Activated CD4-positive, alpha-beta T cell treated with anti-CD3 and anti-CD28 coated beads, Interleukin-10, Interleukin-2, amounts not matched to agents 100 ng/mL and 50 ng/mL, durations not matched to agents 16 hours and 8 hours (primary cell): ENCODE data around the gene CLEC17A.
"Not testable (repeated sequence)": the region's sequence is repeated elsewhere in the genome, so short reads cannot be mapped to it uniquely, and the experiment has no call there.

ENCODE experiments used
- DNase-seq: peaks from one replicate; pipeline ENCODE4 v3.0.0-alpha.2; 2020

Gene CLEC17A

DNA sequence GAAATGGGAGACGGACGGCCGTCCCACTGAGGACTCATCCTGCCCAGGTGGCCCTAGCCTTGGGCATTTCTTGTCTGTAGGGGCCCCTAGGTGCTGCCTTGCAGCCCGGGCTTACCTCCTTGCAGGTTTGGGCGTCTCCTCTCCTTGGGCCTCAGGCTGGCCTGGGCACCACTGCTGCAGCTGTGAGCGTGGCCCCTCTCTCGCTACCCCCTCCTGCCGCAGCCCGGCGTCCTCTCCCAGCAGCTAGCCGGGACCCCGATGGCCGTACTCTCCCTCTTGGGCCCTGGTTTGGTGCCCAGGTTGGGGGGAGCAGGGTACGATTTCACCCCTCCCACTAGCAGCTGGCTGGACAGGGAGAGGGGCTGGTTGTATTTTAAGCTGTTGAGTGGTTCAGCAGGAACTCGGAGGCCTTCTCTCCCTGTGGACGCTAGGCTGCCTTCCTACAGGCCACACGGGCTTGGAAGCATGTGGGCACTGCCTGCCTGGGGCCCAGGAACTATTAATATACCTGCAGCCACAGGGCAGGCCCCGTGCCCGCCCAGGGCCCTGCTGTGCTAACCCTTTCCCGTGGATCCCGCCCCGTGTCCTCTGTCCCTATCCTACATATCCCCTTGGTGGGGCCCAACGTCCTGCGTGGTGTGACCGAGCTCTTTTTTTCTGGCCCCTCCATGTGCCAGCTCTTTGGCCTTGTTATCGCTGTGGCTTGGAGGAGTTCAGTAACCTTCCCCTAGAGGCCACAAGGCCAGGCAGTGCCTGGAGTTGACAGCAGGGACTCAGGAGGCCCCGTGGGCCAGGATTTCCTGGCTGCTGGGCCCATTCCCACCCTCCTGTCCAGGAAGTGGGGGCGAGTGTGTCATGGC, 22.7 kb upstream of the CLEC17A start:
- DNase-seq: no peak

GRCh38 chr19:14560776-14561108, 22.1 kb upstream of the CLEC17A start:
- no peak for DNase-seq

DNA sequence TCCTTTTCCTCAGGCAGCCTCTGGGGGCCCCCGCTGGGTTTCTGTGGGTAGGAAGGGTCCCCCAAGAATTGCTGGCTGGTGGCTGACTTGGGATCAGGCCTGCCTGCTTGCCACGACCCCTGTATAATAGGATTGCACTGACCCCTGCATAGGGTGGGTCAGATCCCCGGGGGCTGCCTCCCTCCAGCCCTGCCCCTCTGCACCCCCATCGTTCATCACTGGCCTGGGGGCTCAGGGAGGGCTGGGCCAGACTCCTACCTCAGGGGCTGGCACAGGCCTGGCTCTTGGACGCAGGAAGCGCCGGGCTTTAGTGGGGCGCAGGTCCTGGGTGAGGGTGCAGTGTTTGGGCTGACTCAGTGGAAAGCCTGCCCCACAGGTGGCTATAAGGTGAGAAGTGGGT, 21.6 kb upstream of the CLEC17A start:
- no peak for DNase-seq

DNA sequence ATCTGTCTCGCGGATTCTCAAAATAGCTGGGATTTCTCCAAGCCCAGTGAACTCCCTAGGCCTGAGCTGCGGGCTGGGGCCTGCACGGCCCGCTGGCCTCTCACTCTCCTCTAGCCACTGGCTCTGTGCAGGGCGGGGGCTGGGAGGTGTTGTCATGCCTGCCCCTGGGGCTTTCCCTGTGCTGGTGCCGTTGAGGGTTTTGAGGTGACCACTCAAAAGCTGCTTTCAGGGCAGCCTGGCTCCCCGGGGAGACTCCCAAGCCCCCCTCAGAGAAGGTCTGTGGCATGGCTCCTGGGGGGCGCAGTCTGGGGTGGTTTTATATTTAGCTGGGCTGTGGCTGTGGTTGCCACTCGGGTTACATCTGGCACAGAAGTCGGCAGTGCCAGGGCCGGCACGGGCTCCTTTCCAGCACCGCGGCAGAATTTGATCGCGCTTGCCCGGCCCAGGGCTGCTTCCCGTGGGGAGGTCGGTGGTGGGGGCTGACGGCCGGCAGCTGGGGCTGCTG, 21.0 kb upstream of the CLEC17A start:
- DNase-seq: no peak

DNA sequence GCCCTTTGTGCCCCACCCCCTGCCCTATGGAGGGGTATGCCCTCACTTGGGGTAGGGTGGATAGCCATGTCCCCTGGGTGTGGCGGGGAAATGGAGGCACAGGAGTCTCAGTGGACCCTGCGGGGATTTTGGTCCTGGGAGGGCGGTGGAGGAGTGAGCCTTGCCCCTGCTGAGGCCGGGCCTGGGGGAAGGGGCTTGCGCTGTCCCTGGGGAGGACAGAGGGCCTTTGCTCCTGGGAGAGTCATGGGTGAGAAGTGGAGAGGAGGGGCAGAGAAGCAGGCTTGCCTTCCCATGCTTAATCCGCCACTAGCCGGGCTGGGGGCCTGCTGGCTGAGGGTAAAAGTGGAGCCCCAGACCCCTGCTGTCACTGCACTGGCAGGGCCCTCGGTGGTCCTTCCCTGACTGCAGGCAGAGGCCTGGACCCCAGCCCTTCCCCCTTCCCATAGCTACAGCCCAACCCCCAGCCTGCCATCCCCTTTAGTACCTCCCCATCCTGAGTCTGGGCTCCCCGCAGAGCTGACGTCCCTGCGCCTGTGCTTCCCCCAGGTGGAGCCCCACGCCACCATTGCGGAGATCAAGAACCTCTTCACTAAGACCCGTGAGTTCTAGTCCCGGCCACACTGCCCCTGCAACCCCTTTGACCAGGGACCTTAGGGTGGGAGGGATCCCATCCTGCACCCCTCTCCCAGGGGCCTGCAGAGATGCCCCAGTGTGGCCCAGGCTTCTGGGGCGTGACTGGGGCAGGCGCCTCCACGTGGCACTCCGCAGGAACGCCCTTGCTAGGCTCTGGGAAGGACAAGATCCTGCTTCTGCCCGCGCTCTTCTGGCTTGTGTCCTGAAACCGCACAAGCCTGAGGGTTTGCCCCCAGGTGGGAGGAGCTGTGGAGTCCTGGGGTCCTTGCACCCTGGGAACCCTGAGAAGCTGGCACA, 20.0 kb upstream of the CLEC17A start:
- DNase-seq: no peak

GRCh38 chr19:14563590-14563926, 19.3 kb upstream of the CLEC17A start:
- no peak for DNase-seq

- DNase-seq: peak; percentile 77
Observed at GRCh38 chr19:14563989-14564651, 18.8 kb upstream of the CLEC17A start.

DNA sequence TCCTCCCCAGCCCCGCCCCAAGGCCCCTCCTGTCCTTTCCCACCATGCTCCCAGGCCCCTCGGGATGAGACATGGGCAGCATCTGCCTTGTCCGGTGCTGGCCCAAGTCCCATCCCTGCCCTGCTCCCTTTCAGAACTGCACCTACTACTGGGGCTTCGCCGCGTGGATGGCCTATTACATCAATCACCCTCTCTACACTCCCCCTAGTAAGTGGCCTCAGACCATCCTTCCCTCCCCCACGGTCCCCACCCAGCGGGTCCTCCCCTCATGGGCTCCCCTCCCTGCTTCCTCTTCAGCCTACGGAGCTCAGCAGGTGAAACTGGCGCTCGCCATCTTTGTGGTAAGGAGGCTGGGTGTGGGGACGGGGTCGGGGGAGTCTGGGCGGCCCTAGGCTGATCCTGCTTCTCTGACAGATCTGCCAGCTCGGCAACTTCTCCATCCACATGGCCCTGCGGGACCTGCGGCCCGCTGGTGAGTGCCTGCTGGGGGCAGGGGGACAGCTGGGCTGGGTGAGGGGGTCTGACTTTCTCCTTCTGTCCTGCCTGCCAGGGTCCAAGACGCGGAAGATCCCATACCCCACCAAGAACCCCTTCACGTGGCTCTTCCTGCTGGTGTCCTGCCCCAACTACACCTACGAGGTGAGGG, 18.1 kb upstream of the CLEC17A start:
- DNase-seq: not testable (repeated sequence)

- no peak for DNase-seq
Observed at GRCh38 chr19:14565298-14565679, 17.6 kb upstream of the CLEC17A start.

DNA sequence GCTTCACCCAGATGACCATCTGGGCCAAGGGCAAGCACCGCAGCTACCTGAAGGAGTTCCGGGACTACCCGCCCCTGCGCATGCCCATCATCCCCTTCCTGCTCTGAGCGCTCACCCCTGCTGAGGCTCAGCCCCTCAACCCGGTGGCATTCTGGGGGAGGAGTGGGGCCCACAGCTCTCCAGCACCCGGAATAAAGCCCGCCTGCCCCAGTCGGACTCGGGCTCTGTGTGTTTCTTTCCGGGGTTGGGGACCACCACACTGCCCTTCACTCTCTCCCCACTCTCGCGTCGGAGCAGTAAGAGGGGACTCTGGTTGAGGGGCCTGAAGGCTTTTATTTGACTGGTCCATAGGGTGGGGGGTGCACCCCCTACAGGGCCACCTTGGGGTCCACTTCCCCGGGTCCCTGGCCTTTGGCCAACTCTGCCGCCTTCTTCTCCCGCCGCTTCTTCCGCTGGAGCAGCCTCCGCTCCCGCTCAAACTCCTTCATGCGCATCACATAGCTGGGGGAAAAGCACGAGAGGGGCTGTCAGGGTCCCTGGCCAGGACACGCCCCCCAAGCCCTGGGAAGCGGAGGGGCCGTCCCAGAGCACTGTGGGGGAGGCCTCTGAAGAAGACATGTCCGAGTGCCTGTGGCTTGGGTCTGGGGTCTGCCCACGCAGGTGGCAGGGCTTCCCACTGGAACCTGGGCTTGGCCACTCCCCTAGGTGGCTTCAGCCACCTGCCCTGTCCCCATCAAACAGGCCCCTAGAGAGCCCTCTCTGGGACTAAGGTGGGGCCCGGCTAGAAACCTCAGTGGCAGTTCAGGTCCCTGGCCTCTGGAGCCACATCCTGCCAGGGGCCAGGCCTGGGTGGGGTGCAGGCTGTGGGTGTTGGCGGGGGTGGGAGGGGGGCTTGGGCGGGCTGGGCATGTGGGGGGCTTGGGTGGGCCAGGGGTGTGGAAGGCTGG, 16.8 kb upstream of the CLEC17A start:
- DNase-seq: no peak

DNA sequence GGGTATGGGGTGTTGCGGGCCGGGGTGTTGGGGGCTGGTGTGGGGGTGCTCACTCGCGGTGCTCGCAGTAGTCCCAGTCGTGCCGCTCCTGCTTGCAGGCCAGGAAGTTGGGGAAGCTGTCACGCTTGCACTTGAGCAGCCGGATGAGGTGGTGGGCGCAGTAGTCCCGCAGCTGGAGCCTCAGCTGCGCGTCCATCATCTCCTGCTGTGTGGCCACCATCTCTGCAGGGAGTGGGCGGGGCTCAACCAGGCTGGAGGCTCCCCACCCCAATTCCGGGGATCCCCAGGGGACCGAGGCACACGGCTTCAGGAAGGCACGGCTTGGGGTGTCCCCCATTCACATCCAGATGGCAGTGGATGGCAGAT, 16.2 kb upstream of the CLEC17A start:
- no peak for DNase-seq

DNA sequence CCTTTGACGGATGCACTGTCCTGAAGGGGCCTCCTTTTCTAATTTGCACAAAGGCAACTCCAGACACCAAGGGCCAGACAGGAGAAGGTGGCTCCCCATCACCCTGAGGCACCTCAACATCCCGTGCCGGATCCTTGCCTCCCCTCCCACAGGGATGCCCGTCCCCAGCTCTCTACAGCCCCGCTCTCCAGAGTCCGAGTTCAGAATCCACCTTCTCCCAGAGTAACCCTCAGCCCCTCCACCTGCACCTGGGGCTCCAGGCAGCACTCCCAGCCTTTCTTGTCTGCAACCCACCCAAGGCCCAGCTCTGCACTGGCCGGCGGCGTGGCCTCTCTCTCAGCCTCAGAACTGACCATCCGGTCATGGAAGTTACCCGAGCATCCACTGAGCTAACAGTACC, 15.8 kb upstream of the CLEC17A start:
- DNase-seq: no peak

- DNase-seq: no peak
Observed at GRCh38 chr19:14570864-14571527, 11.9 kb upstream of the CLEC17A start.

- DNase-seq: peak; percentile 97
Observed at GRCh38 chr19:14571695-14572490, 11.0 kb upstream of the CLEC17A start, which contains the start of gene NDUFB7. Gene NDUFB7, minus strand, starts transcription at chr19:14572066. Its CDS starts 66 bp downstream, at chr19:14572000.

DNA sequence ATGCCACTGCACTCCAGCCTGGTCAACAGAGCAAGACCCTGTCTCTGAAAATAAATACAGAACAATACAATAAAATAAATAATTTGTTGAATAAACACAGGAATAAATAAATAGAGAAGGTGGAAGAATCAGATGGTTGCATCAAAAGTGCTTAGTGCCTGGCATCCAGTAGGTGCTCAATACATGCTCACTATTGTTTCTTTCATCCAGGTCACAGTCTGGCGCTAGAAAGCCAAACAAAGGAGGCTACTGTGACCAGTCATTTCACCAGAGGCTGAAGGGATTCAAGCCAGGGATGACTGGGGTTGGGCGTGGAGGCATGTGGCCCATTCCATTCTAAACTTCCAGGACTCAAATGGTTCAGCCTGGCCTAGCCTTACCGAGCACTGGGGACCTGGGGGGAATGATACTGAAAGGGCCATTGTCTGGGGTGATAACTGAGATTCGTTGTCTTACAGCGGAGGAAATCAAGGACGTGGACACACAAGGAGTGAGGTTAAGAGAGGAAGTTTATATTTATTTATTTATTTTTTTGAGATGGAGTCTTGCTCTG, 7.4 kb upstream of the CLEC17A start:
- no peak for DNase-seq

DNA sequence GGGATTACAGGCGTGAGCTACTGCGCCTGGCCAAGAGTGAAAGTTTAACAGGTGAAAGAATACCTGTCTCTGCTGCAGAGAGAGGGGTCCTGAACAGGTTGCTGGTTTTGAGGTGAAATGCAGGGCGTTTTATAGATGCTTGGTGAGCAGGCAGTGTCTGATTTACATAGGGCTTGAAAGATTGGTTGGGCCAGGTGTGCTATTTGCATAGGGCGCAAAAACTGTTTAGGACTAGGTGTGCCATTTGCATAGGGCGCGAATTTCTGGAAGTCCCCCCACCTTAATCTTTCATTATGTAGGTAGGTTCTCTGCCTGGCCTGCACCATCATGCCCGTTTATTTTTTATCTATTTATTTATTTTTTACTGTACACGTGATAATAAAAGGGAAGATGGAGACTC, 6.5 kb upstream of the CLEC17A start:
- no peak for DNase-seq

GRCh38 chr19:14577264-14577663, 5.6 kb upstream of the CLEC17A start:
- DNase-seq: no peak

DNA sequence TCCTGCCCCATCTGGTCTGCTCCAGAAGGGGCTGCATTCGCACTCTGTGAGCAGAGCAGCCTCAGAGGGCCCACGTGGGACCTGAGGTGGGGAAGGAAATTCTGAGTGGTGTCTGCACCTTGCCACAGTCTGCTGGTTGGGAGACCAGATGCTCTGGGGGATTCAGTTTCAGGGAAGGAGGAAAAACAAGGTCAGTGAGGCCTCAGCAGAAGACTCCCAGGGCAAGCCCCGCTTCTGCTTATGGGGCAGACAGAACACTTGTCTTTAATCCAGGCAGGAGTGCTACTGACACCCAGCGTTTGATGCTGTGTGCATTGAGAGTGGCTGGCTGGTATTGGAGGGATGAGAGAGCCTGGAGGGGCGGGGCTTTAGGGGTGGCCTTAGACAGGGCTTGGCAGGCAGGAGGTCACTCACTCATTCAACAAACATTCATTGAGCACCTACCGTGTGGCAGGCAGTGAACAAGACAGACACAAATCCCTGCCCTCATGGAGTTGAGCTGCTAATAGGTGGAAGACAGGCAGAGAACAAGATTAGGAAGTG, 4.9 kb upstream of the CLEC17A start:
- DNase-seq: no peak

- DNase-seq: peak; percentile 45
Observed at GRCh38 chr19:14580623-14581237, 2.2 kb upstream of the CLEC17A start.
